Testis (tissue), 2 donors: ENCODE results near the gene CRADD.

Experiments
- CTCF ChIP-seq, 3 experiments: fragments of 450-650 bp in 2 of 3; fragments of 200-600 bp in 1 of 3; sonication (generic) in 1 of 3; IDR thresholded peaks; one replicate each; pipeline ENCODE4 v1.5.1; 2016 to 2019; ENCODE audit warnings: antibody characterized with exemption in 3 of 3, mild to moderate bottlenecking in 2 of 3, moderate library complexity in 1 of 3
- POLR2A ChIP-seq: fragments of 450-650 bp; IDR thresholded peaks from one replicate; pipeline ENCODE4 v1.6.1; 2017; ENCODE audit warnings: antibody characterized with exemption, mild to moderate bottlenecking, moderate library complexity

DNA sequence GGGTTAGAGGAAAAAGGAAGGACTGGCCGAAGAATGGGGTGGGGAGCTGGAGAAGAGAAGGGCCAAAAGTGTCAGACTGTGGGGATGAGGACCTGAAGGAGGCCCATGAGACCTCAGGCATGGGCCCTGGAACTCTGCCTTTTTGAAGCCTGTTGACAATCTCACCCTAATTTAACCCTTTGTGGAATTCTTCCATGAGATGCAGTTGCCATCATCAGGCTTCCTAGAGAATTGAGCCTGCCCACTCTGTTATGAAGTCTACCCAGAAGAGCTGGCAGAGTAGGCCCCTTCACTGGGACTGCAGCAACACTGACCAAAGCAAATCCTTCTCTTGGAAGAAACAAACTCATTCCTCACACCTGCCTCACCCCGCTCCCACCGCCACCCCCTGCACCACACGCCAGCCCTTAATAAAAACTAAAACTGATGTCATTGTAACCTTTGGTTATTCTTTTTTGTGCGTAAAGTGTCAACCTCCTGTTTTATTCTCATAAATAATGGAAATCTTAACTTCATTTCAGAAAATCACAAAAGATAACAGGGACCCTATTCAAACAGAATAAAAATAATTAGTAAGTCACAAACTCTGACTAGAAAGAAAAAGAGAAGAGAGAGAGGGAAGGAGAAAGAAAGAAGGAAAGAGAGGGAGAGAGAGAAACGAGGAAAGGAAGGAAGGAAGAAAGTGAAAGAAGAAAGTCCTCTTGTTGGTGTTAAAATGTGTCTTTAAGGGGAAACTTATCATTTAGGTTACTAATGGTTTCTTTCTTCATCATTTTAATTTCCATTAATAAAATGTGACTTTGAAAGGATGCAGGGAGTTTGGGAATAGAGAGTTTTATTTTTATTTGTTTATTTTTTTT lies 61.3 kb downstream of the CRADD start:
- TF ChIP-seq CTCF (IDR thresholded peaks at IDR 0.05) = no peak
- no peak for TF ChIP-seq POLR2A
